Left ventricle myocardium superior (tissue), 1 donor: Measurements from ENCODE around the gene OR51E1. TPM values are rescaled to one million over a fixed set of nuclear protein-coding genes. Genes with fewer than 3 reads are reported as not detected.

ENCODE experiments used
- ATAC-seq: fragments of 200-7000 bp; cut with Tn5 transposase; one replicate; pipeline ENCODE4 v1.9.1; 2020; ENCODE audit warnings: mild to moderate bottlenecking, moderate library complexity
- DNase-seq: peaks from one replicate; pipeline ENCODE4 v3.0.0-alpha.2; 2020
- intact Hi-C: fragments of 100-400 bp; cut with micrococcal nuclease; formaldehyde crosslinking; loops from one replicate; pipeline ENCODE4 v1.11.0; 2022
- total RNA-seq: library from RNA; stranded (reverse); fragmentation: NEBNext Ultra II Directional; extraction: Animal tissue kit (Norgen Biotek cat#: 25700); gene quantifications from one replicate; pipeline ENCODE4 v1.2.1, GENCODE V29; 2021
- donor health status: DM: no; HTN: yes; CAD: no; lungs with severe emphysema.

The OR51E1 gene
- total RNA-seq, 1 donor from 2014 or later, result 1.8 TPM

DNA sequence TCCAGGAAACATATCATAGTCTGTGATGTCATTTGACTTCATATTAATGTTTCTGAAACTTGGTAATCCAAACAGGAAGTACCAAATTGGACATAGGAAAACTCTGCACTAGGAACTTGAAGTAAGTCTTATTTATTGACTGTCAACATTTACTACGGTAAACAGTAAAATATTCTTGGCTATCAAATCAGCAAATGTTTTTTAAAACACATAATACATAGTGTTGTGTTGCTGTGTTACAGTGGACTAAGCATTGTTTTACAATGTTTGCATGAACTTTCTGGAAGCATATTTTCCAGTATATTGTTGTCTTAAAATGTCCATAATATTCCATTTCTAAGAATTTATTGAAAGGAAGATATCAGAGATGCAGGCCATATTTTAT, 56.6 kb downstream of the OR51E1 start:
- intact Hi-C loops, result no loop called here
- ATAC-seq (no peak), DNase-seq (no peak)

DNA sequence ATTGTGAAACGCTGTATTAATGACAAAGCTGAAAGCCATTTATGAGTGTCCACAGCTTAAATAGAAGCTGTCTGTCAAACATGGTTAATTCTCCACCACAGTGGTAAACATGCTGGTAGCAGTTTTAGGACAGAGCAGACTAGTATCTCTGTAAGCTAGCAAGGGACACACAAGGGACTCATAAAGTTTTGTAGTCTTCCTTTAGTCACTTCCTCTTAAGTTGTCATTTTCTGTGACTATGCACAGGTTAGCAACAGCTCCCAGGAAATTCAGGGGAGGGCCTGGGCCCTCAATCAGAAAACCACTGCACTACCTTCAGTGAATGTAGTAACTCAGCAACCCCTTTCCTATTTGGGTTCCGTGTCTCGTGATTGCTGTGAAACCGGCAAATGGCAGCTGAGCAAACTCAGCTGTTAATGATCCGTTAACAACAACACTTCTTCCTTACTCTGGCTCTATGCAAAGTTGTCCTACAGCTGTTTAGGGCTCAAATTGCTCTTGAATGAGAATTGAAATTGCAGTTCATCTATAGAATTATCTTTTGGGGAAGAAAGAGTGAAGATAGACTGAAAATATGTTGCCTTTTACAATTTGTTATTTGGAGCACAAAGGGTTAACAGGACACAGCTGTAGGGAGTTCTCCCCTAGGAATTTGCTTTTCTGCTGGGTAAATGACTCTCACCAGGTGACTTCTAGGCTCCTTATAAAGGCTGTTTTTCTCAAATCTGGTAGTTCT, 60.4 kb downstream of the OR51E1 start, which contains the start of gene MMP26:
Gene MMP26 (plus strand): TSS at position 731 of the 736 bp plus-strand sequence.
- DNase-seq (no peak), ATAC-seq (no peak)
- intact Hi-C loops, result no loop called here

DNA sequence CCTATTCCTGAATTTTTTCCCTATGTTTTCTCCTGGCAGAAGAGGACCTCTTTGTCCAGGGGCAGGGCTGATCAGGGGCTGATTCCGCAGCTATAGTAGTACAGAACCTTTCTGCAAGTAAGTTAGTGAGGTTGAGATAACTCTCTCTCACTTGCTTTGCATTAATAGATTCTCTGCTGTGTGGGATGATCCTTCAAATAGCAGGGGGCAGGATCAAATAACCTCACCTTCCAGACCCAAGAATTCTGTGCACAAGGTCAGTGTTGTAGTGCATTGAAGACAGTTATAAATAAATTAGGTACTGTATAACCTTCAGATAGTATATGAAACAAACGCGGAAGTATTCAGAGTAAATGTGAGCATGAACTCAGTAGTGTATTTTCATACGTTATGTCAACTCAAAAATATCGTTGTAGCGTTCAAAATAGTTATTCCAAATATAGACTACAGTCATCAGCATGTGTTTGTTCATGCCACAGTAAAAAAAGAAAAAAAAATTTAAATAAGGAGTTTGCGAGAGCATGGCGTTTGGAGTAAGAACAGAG, 61.1 kb downstream of the OR51E1 start:
- no peak for ATAC-seq
- intact Hi-C loops, result no loop called here
- DNase-seq, result no peak

Other genes with a start within 250 kb of the OR51E1 start
- gene OR52K2, start 194.7 kb upstream of the OR51E1 start, total RNA-seq, result not detected
- gene OR52K1, start 161.3 kb upstream of the OR51E1 start, total RNA-seq, result not detected
- gene OR52M1, start 98.8 kb upstream of the OR51E1 start, total RNA-seq, result not detected
- gene OR52I2, start 62.2 kb upstream of the OR51E1 start, total RNA-seq, result not detected
- gene OR52I1, start 49.9 kb upstream of the OR51E1 start, total RNA-seq, result not detected
- 10.6 TPM for gene TRIM68, start 35.8 kb upstream of the OR51E1 start, total RNA-seq
- not detected for gene OR51D1, start 6.5 kb upstream of the OR51E1 start, total RNA-seq
- not detected for gene OR51E2, start 53.9 kb downstream of the OR51E1 start, total RNA-seq
- not detected for gene MMP26, start 60.8 kb downstream of the OR51E1 start, total RNA-seq
- not detected for gene OR51F1, start 126.0 kb downstream of the OR51E1 start, total RNA-seq
- gene OR52R1, start 160.4 kb downstream of the OR51E1 start, total RNA-seq, result not detected
- not detected for gene OR51F2, start 177.3 kb downstream of the OR51E1 start, total RNA-seq
- gene OR51S1, start 205.2 kb downstream of the OR51E1 start, total RNA-seq, result not detected
- gene OR51T1, start 237.9 kb downstream of the OR51E1 start, total RNA-seq, result not detected